ENCODE data around the gene ATP8A2.
"Not testable (repeated sequence)": the region's sequence is repeated elsewhere in the genome, so short reads cannot be mapped to it uniquely, and the experiment has no call there.

ATP8A2 gene

DNA sequence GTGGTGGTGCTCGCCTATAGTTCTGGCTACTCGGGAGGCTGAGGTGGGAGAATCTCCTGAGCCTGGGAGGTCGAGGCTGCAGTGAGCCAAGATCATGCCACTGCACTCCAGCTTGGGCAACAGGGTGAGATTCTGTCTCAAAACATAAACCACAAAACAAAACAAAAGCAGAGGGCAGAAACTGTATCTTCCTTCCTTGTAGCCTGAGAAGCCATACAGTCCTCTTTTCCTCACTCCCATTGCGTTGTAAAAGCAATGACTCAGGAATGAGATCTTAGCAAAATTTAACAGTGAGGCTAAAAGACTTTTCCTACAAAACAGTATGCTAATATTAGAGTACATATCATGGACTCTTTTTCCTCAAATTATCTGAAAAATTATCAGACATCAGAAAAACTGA is 549.2 kb downstream of the ATP8A2 start:
- DNase-seq (ENCODE audit: low spot score) = no peak

DNA sequence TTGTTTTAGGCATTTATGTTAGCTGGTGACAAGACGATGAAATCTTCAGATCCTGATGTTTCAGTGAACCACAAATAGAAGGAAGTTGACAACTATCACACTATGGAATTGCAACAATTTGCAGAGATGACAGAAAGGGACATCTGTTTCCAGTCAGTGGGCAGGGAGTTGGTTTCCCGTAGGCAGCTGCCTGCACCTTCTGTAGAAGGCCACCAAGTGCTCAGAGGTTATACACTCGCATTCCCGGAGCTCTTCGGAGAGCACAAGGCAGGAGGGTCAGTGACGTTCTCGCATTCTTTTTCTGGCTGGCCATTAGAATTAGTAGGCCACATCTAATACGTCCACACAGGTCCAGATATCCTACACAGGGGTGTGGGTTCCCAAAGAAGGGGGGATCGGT is 550.6 kb downstream of the ATP8A2 start:
- no peak for DNase-seq (ENCODE audit: low spot score)

DNA sequence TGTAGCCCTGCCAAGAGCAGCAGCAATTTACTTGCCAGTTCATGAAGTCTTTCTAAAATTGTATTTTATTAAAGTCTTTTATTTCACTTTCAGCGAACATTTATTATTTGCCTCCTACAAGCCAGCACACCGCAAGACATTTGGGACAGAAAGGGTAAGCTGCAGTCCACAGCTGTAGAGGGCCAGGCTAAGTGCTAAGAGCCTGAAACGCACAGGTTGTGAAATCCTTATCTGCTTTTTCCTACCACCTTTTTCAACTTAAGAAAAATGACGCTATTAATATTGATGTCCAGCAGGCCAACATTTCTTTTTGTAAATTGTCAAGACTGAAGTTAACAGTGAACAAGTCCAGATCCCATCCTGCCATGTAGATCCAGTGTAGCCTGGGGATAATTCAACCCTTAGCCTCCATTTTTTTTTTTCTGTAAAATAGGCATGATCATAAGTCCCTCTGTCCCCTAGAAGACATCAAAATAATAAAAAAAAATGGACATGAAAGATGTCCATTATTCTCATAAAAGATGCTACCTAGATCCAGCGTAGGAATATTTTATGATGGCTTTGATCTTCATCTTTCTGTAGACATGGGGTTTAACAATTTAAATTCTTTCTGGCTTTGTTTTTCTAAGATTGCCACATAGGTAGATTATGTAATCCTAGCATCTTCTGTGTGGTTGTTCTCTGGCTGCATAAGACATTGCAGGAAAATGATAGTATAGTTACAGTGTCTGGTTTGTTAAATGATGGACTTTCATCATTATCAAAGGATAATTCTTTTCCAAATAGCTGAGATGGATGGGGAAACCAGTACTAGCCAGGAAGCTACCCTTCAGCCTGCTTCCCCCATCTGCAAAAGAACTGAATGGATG is 551.7 kb downstream of the ATP8A2 start:
- DNase-seq (ENCODE audit: low spot score) = no peak

DNA sequence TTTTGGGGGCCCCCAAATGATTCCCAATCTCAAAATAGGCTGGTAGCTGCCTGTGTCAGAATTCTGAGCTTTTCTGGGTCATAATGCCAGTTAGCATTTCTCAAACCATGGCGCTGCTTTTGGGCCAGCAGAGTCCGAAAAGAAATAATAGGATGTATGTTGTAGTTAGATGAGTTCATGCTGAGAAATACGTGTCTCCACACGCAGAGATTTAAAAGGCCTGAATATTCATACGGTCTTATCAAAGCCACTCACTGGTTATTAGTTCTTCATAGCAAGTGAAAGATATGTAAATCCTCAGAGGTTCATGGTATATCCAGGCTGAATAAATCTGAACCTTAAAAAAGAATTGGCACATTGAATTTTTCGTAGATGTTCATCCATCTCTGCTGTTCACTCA is 555.6 kb downstream of the ATP8A2 start:
- no peak for DNase-seq (ENCODE audit: low spot score)

DNA sequence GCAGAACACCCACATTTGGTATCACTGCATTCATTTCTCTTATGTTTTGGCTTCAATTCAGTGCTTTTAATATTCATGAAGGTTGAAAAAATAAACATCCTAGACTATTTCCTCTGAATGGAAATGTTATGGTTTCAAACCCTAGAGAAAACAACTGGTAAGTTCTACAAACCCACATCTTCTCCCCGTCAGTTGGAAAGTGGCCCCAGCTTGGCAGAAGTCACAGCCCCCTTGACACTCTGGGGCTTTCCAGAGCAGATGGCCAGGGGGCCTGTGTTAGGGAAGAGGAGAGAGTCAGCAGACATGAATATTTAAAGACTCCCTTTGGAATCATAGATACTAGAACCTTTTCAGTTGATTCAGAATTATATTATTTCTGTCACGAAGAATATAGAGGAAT is 556.2 kb downstream of the ATP8A2 start:
- DNase-seq (ENCODE audit: low spot score) = no peak

DNA sequence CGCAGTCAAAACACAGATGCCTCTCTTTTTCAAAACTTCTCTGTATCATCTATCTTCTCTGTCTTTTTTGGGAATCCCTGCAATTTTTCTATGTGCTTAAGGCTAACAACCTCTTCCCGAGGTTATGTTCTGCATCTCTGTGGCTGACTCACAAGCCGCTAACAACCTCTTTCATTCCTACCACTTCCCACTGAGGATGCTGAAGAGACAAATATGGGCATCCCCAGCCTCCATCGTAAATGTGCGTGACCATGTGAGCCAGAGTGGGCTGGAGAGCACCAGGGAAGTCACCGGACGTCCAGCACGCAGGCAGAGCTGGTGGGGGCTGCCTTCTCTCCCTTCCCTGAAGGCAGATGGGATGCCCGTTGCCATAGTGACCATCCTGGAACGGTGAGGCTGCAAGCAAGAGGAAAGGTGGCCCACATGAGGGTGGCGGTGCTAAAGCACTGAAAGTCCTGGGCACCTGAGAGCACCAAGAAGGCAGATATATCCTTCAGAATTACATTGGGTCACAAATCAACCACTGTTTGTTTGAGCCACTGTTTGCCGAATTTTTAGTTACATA is 557.2 kb downstream of the ATP8A2 start:
- DNase-seq (ENCODE audit: low spot score) = no peak

DNA sequence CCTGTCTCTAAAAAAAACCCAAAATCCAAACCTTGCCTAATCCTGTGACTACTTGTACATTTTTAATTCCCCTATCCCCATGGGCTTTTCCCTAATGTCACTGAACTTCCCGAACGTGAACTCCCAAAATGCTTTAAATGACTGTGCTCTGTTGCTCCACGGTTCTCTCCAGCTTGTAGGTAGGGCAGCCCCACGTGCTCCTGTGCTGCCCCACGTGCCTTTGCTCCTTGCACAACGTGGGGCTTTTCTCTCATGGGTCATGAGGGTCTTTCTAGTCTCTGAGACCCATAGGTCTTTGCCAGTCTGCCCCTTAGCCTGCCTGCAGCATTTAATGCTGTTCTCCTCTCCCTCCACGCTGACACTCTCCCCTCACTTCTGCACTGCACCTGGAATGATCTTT is 558.0 kb downstream of the ATP8A2 start:
- DNase-seq (ENCODE audit: low spot score) = no peak

DNA sequence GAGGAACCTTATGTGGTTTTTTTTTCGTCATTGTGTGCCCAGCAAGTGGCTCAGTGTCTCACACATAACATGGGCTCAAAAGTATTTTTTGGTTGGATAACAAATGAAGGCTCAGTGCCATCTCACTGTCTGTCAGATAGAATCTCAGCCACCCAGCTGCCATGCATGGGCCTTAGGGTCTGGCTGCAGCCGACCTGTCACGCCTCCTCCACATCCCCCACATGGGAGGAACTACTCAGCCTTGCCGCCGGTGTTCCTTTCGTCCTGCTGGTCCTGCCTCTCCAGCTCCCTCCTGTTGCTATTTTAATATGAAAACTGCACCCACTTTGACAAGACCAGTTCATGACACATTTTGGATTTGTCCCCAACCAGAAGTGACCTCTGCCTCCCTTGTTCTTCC is 558.9 kb downstream of the ATP8A2 start:
- DNase-seq (ENCODE audit: low spot score) = no peak

DNA sequence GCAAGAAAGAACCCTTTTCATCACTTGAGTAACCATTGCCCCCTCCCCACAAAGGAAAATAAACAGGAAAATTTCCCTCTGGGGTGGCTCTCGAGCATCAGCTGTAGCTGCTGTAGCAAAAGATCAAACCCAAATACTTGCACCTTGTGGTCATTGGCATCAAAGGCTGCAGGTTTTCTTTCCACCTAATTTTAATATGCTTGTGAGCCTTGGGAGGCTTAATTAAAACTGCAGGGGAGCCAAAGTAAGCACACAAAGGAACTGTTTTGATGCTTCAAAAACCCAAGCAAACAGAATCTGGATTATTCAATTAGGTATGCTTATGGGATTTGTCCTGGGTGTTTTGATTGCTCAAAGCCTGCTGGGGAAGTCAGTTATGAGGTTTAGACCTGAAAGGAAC is 560.6 kb downstream of the ATP8A2 start:
- DNase-seq (ENCODE audit: low spot score) = no peak

DNA sequence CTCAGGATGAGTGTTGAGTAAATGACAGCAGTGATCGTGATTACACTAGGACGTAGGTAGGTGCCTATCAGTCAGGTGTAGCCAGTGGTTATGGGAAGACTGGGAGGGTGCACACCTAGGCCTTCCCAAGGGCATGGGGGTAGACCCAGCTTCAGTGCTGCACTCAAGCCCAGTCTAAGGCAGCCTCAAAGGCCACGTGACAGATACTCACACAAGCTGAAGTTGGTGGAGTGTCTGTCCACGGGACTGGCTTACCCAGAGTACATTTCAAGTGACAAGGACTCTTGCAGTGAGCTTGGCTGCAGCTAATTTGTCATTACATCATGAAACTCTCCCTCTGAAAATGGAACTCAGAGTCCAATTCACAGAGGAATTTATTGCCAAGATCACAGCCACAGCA is 561.7 kb downstream of the ATP8A2 start:
- DNase-seq (ENCODE audit: low spot score) = no peak

DNA sequence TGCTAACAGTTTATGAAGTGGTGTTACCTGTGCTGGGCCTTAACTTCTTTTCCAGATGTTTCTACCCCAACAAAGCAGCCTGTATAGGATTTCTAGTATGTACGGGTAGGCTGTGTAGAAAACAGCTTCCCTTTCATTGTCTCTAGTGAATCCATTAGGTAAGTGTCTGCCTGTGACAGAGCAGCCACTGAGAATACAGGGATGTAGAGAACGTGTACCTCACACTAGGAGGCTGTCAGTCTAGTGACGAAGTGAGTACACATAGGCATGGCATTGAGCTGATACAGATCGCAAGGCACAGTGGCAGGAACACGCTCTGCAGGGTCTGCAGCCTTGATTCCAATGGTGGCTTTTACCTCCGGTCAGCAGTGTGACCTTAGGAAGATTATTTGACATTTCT is 562.4 kb downstream of the ATP8A2 start:
- no peak for DNase-seq (ENCODE audit: low spot score)

DNA sequence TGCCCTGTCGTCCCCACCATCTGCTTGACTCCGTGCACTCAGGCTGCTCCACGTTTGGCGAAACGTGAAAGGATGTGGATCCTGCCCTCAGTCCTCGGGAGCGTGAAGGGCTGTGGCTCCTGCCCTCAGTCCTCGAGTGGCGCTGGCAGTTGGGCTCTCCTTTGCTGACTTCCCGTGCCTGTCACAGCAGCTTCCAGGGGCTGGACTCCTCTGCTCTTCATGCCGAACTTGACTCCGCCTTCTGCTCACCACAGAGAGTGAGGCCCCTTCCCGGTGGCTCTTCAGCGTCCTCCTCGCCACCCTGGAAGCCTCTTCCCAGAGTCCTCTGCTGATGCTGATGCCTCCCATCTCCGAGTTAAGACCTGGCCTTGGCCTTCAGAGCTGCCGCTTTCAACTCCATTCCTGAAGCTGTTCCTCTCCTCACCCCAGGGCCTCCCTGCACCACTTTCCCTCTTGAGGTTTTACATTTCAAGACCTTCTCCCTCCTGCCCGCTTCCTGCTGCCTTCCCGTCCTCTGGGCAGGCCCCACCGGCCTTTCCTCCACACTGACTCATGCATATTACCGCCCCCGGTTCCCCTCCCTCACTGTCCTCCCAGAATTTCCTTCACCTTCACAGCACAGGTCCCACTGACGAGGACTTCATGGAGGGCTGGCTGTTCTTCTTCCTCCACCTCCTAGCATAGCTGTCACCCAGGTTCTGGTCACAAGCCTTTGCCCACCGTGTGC is 568.4 kb downstream of the ATP8A2 start:
- DNase-seq (ENCODE audit: low spot score) = no peak

DNA sequence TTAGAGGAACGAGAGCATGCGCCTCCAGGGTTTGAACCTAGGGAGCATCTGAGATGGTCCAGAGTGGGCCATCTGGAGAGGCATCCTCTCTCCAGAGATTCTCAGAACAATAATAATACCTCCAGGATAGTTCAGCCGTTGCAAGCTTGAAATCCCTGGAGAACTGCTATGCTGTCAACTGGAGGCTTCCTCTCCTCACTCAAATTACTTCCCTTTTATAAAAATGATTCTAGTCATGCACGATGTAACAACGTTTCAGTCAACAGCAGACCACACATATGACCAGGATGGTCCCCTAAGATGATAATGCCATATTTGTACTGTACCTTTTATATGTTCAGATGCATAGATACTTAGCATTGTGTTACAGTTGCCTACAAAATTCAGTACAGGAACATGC is 571.3 kb downstream of the ATP8A2 start:
- no peak for DNase-seq (ENCODE audit: low spot score)

DNA sequence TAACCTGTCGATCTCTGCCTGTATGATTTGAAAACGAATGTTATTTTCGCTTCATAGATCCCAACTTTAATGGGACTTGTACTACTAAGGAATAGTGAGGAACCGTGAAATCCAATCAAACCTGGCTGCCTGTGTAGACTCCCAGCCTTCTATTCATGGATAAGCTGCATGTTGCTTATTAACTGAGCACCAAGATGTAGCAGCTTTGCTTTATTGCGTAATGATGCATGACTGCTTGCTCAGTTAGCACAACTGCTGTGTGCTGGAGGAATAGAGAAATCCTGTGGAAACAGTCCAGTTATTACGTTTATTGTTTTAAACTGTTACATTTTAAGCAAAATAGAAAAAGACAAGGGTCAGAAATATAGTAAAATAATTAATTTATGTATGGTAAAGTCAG is 571.9 kb downstream of the ATP8A2 start:
- DNase-seq (ENCODE audit: low spot score) = no peak

DNA sequence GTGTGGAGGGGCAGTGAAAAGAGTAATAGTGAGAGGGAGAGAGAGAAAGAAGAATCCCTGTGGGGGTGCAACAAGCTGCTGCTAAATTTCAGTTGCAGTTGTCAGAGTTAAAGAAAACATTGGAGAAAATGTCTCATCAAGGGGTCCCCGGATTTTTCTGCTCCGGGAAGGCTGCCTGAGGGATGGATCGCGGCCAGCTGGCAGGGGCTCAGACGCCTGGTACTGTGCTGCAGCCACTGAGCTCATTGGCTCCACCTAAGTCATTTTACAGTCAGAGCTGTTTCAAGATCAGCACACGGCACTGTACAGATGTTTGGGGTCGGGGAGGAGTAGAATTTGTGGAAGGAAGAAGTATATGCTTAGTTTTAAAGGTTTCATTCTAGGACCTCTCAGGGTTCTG is 573.8 kb downstream of the ATP8A2 start:
- DNase-seq (ENCODE audit: low spot score) = no peak

DNA sequence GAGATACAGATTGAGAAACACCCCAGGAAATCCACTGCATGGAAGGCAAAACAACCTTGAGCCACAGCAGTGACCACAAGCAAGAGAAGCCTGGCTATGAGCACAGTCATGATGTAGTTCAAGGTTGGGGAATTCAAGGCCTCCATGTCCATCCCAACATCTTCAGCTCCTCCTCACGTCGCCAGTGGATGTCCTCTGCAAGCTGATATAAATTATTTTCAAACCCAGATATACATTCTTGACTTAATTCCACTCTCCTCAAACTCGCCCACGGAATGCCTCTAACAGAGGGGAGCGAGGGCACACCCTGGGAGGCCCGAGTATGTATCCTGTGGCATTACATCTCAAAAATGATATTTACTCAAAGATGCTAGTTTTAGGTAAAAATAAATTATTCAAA is 574.5 kb downstream of the ATP8A2 start:
- no peak for DNase-seq (ENCODE audit: low spot score)

DNA sequence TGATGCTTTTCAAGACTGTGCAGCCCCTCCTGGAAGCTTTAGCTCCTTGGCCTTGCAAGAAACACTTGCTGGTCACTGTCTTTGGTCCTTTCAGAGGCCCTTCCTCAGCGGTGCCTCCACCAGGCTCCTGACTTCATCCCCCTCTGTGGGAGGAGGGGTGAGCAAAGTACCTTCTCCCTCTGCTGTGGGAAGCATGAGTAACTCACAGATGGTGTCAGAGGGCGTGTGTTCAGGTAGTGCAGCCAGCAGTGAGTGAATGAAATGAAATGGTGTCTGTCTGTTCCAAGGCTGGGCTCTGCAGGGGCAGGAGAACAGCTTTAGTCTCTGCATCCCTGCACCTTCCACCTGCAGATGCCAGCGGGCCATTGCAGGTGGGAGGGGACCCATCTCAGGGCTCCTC is 577.1 kb downstream of the ATP8A2 start:
- no peak for DNase-seq (ENCODE audit: low spot score)

DNA sequence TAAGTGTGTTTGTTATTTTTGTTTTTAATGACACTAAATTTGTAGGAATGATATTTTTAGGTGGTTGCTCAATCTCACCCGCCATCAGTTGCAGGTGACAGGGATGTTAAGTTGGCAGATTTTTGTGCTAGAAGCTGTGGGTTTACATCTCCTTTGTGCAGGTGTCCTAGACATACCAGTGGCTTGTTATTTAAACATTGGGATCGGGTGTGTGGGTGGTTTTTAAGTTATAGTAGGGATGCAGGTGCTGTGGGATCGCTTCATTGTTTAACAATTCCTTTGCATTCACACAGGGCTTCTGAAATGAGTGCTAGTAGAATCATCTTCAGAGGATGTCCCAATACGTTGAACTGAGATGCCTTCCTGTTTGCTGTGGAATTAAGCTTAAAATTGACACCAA is 580.1 kb downstream of the ATP8A2 start:
- no peak for DNase-seq (ENCODE audit: low spot score)

DNA sequence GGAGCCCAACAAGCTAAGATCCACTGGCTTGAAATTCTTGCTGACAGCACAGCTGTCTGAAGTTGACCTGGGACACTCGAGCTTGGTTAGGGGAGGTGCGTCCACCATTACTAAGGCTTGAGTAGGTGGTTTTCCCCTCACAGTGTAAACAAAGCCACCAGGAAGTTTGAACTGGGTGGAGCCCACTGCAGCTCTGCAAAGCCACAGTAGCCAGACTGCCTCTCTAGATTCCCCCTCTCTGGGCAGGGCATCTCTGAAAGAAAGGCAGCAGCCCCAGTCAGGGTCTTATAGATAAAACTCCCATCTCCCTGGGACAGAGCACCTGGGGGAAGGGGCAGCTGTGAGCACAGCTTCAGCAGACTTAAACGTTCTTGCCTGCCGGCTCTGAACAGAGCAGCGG is 582.3 kb downstream of the ATP8A2 start:
- not testable (repeated sequence) for DNase-seq (ENCODE audit: low spot score)

DNA sequence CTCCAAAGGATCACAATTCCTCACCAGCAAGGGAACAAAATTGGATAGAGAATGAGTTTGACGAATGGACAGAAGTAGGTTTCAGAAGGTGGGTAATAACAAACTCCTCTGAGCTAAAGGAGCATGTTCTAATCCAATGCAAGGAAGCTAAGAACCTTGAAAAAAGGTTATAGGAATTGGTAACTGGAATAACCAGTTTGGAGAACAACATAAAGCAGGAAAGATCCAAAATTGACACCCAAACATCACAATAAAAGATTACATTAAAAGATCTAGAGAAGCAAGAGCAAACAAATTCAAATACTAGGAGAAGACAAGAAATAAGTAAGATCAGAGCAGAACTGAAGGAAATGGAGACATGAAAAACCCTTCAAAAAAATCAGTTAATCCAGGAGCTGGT is 583.2 kb downstream of the ATP8A2 start:
- DNase-seq (ENCODE audit: low spot score) = not testable (repeated sequence)

DNA sequence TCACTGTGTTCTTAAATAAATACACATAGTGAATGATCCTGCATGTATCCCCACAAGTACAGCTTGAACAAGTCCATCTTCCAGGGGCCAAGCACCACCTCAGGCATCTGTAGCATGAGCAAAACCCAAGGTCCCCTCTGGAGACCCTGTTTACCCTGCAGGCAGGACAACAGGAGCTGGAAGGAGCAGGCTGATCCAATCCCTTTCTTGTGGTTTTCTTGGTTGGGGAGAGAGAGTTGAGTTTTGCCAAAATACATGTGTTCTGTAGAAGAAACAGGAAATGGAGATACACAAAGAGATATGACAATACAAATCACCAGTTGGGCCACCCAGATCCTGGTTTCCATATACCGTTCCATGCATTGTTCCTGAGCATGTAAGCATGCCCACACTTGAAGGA is 587.2 kb downstream of the ATP8A2 start:
- DNase-seq (ENCODE audit: low spot score) = no peak

DNA sequence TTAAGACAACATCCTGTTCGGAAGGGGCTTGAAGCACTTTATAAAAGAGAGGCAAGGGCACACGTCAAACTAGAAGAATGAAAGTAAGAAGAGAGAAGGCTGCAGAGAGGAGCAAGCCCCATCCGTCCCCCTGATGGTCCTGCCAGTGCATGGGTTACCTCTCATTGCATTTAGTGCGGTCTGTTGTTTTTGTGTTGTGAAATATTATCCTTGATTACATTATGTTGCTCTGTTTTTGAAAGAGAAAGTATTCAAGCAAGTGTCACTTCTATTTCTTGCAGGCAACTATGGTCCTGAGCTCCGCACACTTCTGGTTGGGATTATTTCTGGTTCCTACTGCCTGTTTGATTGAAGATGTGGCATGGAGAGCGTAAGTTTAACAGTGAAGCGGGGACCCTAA is 589.5 kb downstream of the ATP8A2 start:
- DNase-seq (ENCODE audit: low spot score) = no peak

DNA sequence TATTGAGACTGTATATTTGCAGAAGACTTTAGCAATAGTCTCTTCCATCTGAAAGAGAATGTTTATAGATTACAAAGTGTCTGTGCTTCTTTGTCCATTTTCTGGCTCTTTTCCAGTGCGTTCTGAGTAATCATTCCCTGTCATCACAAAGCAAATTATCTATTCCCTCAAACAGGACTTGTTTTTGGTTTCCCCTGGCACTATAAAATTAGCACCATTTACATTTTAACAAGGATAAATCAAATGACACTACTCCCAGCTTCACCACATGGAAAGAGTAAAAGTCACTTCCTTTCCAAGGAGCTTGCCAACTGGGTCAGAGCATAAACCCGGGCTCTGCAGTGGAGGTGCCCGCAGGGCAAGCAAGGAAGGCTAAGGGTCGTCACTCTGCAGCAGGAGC is 591.9 kb downstream of the ATP8A2 start:
- no peak for DNase-seq (ENCODE audit: low spot score)

All from AG08396 (cell line).